SK-N-SH treated with all-trans-retinoic acid at 6 μM for 48 hours (cell line): Measurements from ENCODE around the gene GCA.

ENCODE experiments used
- CSDC2 ChIP-seq: fragments of 250-450 bp; sonication (Bioruptor Pico); IDR thresholded peaks from 2 replicates; pipeline ENCODE4 v1.5.0; 2020; ENCODE audit warnings: mild to moderate bottlenecking, moderate library complexity
- ESRRG ChIP-seq: fragments of 250-450 bp; sonication (Bioruptor Pico); IDR thresholded peaks from 2 replicates; pipeline ENCODE4 v1.6.1; 2021; ENCODE audit warnings: mild to moderate bottlenecking
- GLIS3 ChIP-seq: fragments of 250-450 bp; sonication (Bioruptor Pico); IDR thresholded peaks from 2 replicates; pipeline ENCODE4 v1.5.0; 2020; ENCODE audit warnings: mild to moderate bottlenecking, moderate library complexity
- SNAI2 ChIP-seq: fragments of 250-450 bp; sonication (Bioruptor Pico); IDR thresholded peaks from 2 replicates; pipeline ENCODE4 v1.5.0; 2020; ENCODE audit warnings: mild to moderate bottlenecking, moderate library complexity
- TCF4 ChIP-seq: fragments of 250-450 bp; sonication (Bioruptor Pico); IDR thresholded peaks from 2 replicates; pipeline ENCODE4 v1.8.0; 2021; ENCODE audit warnings: mild to moderate bottlenecking, moderate library complexity, borderline replicate concordance
- ZFP3 ChIP-seq: fragments of 250-450 bp; sonication (Bioruptor Pico); IDR thresholded peaks from 2 replicates; pipeline ENCODE4 v1.5.0; 2020; ENCODE audit warnings: mild to moderate bottlenecking, moderate library complexity
- ZFP30 ChIP-seq: fragments of 450-650 bp; formaldehyde crosslinking; IDR thresholded peaks from 2 replicates; pipeline ENCODE4 v1.5.0; 2022; ENCODE audit warnings: mild to moderate bottlenecking, moderate library complexity
- ZNF565 ChIP-seq: fragments of 450-650 bp; formaldehyde crosslinking; conservative IDR thresholded peaks from 2 replicates; pipeline ENCODE4 v1.5.0; 2020; ENCODE audit warnings: low read depth, mild to moderate bottlenecking, moderate library complexity
- TF ChIP-seq, protein P1 (sequence below): fragments of 250-450 bp; sonication (Bioruptor Pico); IDR thresholded peaks from 2 replicates; pipeline ENCODE4 v1.8.0; 2020; ENCODE audit warnings: mild to moderate bottlenecking, moderate library complexity, borderline replicate concordance
- TF ChIP-seq, protein P2 (sequence below): fragments of 250-450 bp; sonication (Bioruptor Pico); IDR thresholded peaks from 2 replicates; pipeline ENCODE4 v1.5.1; 2021; ENCODE audit warnings: mild to moderate bottlenecking, moderate library complexity

DNA sequence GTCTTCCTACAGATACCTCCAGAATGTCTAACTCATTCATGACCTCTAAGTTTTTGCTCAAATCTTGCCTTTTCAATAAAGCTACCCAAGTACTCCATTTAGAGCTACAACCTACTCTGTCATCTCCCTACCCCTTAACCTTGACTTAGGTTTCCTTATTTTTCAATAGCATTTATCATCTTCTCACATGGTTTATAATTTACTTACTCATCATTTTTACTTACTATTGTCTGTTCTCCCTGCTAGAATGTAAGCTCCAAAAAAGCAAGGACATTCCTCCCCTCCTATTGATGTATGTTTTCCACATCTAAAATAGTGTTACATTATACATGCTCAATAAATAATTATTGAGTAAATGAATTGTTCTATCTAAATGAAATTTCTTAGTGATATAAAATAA is 3.1 kb upstream of the GCA start:
- TF ChIP-seq ESRRG (no peak), TCF4 (CRISPR knock-in tag) (no peak), ZNF565 (CRISPR knock-in tag) (no peak), SNAI2 (CRISPR knock-in tag) (no peak), ZFP3 (CRISPR knock-in tag) (no peak), ZFP30 (CRISPR knock-in tag) (no peak), GLIS3 (CRISPR knock-in tag) (no peak), CSDC2 (no peak)
- TF ChIP-seq, protein P1, sequence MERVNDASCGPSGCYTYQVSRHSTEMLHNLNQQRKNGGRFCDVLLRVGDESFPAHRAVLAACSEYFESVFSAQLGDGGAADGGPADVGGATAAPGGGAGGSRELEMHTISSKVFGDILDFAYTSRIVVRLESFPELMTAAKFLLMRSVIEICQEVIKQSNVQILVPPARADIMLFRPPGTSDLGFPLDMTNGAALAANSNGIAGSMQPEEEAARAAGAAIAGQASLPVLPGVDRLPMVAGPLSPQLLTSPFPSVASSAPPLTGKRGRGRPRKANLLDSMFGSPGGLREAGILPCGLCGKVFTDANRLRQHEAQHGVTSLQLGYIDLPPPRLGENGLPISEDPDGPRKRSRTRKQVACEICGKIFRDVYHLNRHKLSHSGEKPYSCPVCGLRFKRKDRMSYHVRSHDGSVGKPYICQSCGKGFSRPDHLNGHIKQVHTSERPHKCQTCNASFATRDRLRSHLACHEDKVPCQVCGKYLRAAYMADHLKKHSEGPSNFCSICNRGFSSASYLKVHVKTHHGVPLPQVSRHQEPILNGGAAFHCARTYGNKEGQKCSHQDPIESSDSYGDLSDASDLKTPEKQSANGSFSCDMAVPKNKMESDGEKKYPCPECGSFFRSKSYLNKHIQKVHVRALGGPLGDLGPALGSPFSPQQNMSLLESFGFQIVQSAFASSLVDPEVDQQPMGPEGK (CRISPR knock-in tag): no peak
- TF ChIP-seq, protein P2, sequence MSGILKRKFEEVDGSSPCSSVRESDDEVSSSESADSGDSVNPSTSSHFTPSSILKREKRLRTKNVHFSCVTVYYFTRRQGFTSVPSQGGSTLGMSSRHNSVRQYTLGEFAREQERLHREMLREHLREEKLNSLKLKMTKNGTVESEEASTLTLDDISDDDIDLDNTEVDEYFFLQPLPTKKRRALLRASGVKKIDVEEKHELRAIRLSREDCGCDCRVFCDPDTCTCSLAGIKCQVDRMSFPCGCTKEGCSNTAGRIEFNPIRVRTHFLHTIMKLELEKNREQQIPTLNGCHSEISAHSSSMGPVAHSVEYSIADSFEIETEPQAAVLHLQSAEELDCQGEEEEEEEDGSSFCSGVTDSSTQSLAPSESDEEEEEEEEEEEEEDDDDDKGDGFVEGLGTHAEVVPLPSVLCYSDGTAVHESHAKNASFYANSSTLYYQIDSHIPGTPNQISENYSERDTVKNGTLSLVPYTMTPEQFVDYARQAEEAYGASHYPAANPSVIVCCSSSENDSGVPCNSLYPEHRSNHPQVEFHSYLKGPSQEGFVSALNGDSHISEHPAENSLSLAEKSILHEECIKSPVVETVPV (CRISPR knock-in tag): no peak
